Astrocyte (in vitro differentiated cells and primary cell): Measurements from ENCODE around the gene ATF6. TPM values are rescaled to one million over a fixed set of nuclear protein-coding genes. Genes with fewer than 3 reads are reported as not detected.

Experiments
- DNase-seq: peaks from one replicate; pipeline ENCODE4 v3.0.0-alpha.2; 2010; ENCODE audit warnings: low read depth
- FAIRE-seq: peaks from 2 replicates; lab custom pipeline; 2011; peaks lifted over from hg19 to GRCh38; lab: Jason Lieb, UNC
- H2AFZ ChIP-seq: 2 replicates; pipeline ENCODE4 v1.6.0; 2012; ENCODE audit warnings: low read depth, low read length, inconsistent platforms
- H3K27ac ChIP-seq: 2 replicates; pipeline ENCODE4 v1.5.1; 2011; ENCODE audit warnings: low read depth, low read length, inconsistent platforms
- H3K27me3 ChIP-seq: 2 replicates; pipeline ENCODE4 v1.6.0; 2011; ENCODE audit warnings: low read length, inconsistent platforms; ENCODE audit not compliant: insufficient read depth
- H3K36me3 ChIP-seq: 2 replicates; pipeline ENCODE4 v1.5.1; 2011; ENCODE audit warnings: low read length, inconsistent platforms; ENCODE audit not compliant: insufficient read depth
- H3K4me1 ChIP-seq: 2 replicates; pipeline ENCODE4 v1.5.1; 2011; ENCODE audit warnings: low read length, inconsistent platforms; ENCODE audit not compliant: insufficient read depth
- H3K4me2 ChIP-seq: 2 replicates; pipeline ENCODE4 v1.6.0; 2012; ENCODE audit warnings: low read length, inconsistent platforms
- H3K4me3 ChIP-seq: 2 replicates; pipeline ENCODE4 v1.5.1; 2011; ENCODE audit warnings: low read depth, mild to moderate bottlenecking, low read length, inconsistent platforms; ENCODE audit not compliant: insufficient read depth
- H3K79me2 ChIP-seq: 2 replicates; pipeline ENCODE4 v1.6.0; 2012; ENCODE audit warnings: mild to moderate bottlenecking, low read length, inconsistent platforms; ENCODE audit not compliant: insufficient read depth
- H3K9ac ChIP-seq: 2 replicates; pipeline ENCODE4 v1.6.0; 2012; ENCODE audit warnings: mild to moderate bottlenecking, low read length, inconsistent platforms
- H3K9me3 ChIP-seq: 2 replicates; pipeline ENCODE4 v1.5.1; 2012; ENCODE audit warnings: low read depth, mild to moderate bottlenecking, low read length, inconsistent platforms; ENCODE audit not compliant: insufficient read depth
- H4K20me1 ChIP-seq: 2 replicates; pipeline ENCODE4 v1.6.0; 2012; ENCODE audit warnings: low read length, inconsistent platforms; ENCODE audit not compliant: insufficient read depth
- H3K27ac Mint-ChIP-seq: one replicate; pipeline ENCODE4 v1.8.0; 2021; ENCODE audit warnings: mild to moderate bottlenecking, mixed read lengths; ENCODE audit not compliant: unreplicated experiment
- H3K27me3 Mint-ChIP-seq: one replicate; pipeline ENCODE4 v1.8.0; 2021; ENCODE audit warnings: low read depth, mixed read lengths; ENCODE audit not compliant: unreplicated experiment
- H3K36me3 Mint-ChIP-seq: one replicate; pipeline ENCODE4 v1.8.0; 2021; ENCODE audit warnings: low read depth, mixed read lengths; ENCODE audit not compliant: unreplicated experiment
- H3K4me1 Mint-ChIP-seq: one replicate; pipeline ENCODE4 v1.8.0; 2021; ENCODE audit warnings: low read depth, mixed read lengths; ENCODE audit not compliant: unreplicated experiment
- H3K4me3 Mint-ChIP-seq: one replicate; pipeline ENCODE4 v1.8.0; 2021; ENCODE audit warnings: mild to moderate bottlenecking, moderate library complexity, mixed read lengths; ENCODE audit not compliant: unreplicated experiment
- H3K9me3 Mint-ChIP-seq: one replicate; pipeline ENCODE4 v1.8.0; 2021; ENCODE audit warnings: mild to moderate bottlenecking, mixed read lengths; ENCODE audit not compliant: unreplicated experiment
- CTCF ChIP-seq: IDR thresholded peaks from 2 replicates; pipeline ENCODE4 v1.5.1; 2011; ENCODE audit warnings: low read depth, mild to moderate bottlenecking, inconsistent platforms, low read length, moderate library complexity; ENCODE audit not compliant: insufficient read depth
- EZH2 ChIP-seq: IDR thresholded peaks from 2 replicates; pipeline ENCODE4 v1.6.1; 2012; ENCODE audit warnings: mild to moderate bottlenecking, low read length, inconsistent platforms; ENCODE audit not compliant: insufficient read depth
- total RNA-seq: library from RNA; stranded (reverse); gene quantifications from 2 replicates; pipeline ENCODE4 v1.2.1, GENCODE V29; 2021

Gene ATF6
- total RNA-seq, 1 donor from 2014 or later = 25.4 TPM

DNA sequence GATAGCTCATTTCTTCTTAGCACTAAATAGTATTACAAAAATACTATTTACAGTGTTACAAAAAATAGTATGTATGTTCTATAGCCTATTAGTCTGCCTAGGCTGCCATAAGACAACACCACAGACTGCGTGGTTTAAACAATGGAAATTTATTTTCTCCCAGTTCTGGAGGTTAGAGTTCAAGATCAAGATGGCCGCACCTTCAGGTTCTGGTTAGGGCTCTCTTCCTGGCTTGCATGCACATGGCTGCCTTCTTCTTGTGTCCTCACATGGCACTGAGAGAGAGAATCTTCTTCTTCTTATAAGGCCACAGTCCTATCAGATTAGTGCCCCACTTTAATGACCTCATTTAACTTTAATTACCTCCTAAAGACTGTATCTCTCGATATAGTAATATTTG lies 4.1 kb downstream of the ATF6 start:
- no peaks in the 10 kb centered on the region for H3K9me3 ChIP-seq
- FAIRE-seq (no peak), DNase-seq (no peak)
- no peak overlapping the region for H3K27ac Mint-ChIP-seq
- H3K4me1 Mint-ChIP-seq = peaks cover 3% of the 10 kb centered on the region
- H2AFZ ChIP-seq = no peak overlapping the region
- H3K4me1 ChIP-seq = peaks cover 9% of the 10 kb centered on the region
- H4K20me1 ChIP-seq = peaks cover 30% of the 10 kb centered on the region
- no peak overlapping the region for H3K4me3 ChIP-seq
- H3K27ac ChIP-seq = no peak overlapping the region
- peaks cover 82% of the 10 kb centered on the region for H3K79me2 ChIP-seq
- no peaks in the 10 kb centered on the region for H3K36me3 Mint-ChIP-seq
- no peak overlapping the region for H3K4me3 Mint-ChIP-seq
- H3K9me3 Mint-ChIP-seq = no peaks in the 10 kb centered on the region
- H3K36me3 ChIP-seq = no peaks in the 10 kb centered on the region
- no peaks in the 10 kb centered on the region for H3K27me3 Mint-ChIP-seq
- H3K27me3 ChIP-seq = no peaks in the 10 kb centered on the region
- H3K4me2 ChIP-seq = no peak overlapping the region
- TF ChIP-seq CTCF (no peak), EZH2 (no peak)
- H3K9ac ChIP-seq = no peak overlapping the region

DNA sequence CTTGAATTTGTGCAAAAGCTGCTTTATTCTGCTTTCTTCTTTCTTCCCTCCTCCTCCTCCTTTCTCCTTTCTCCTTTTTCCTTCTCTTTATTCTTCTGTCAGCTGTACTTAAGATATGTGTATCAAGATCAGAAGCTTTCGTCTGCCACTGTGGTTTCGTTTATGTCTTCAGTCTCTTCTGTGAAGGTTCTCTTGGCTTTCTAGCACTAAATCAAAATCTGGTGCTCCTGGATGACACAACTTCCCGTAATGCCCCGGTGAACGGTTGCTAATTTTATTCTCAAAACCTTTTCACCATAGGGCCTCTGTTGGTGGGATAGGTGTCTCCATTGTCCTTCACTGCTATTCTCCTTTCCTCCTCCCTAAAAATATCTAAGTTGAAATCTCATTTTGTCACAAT lies 5.0 kb downstream of the ATF6 start:
- DNase-seq (no peak), FAIRE-seq (no peak)
- Histone ChIP-seq H3K9ac (no peak overlapping the region), H3K4me3 (no peak overlapping the region), H3K4me1 (peaks cover 9% of the 10 kb centered on the region), H3K4me2 (no peak overlapping the region), H3K27ac (no peak overlapping the region), H3K27me3 (no peaks in the 10 kb centered on the region), H4K20me1 (peaks cover 35% of the 10 kb centered on the region), H3K79me2 (peaks cover 91% of the 10 kb centered on the region), H3K9me3 (no peaks in the 10 kb centered on the region), H2AFZ (no peak overlapping the region), H3K36me3 (no peaks in the 10 kb centered on the region)
- Mint-ChIP-seq H3K9me3 (no peaks in the 10 kb centered on the region), H3K4me3 (no peak overlapping the region), H3K27me3 (no peaks in the 10 kb centered on the region), H3K4me1 (peaks cover 3% of the 10 kb centered on the region), H3K27ac (no peak overlapping the region), H3K36me3 (no peaks in the 10 kb centered on the region)
- TF ChIP-seq CTCF (no peak), EZH2 (no peak)

GRCh38 chr1:161771973-161772372 lies 5.9 kb downstream of the ATF6 start:
- H3K4me3 Mint-ChIP-seq = no peak overlapping the region
- H3K9ac ChIP-seq = no peak overlapping the region
- H3K9me3 ChIP-seq = no peaks in the 10 kb centered on the region
- TF ChIP-seq CTCF (no peak), EZH2 (no peak)
- H3K9me3 Mint-ChIP-seq = no peaks in the 10 kb centered on the region
- H3K36me3 Mint-ChIP-seq = no peaks in the 10 kb centered on the region
- peaks cover 6% of the 10 kb centered on the region for H3K4me1 ChIP-seq
- H3K4me2 ChIP-seq = no peak overlapping the region
- no peak overlapping the region for H2AFZ ChIP-seq
- peaks cover 91% of the 10 kb centered on the region for H3K79me2 ChIP-seq
- FAIRE-seq = no peak
- no peak overlapping the region for H3K27ac ChIP-seq
- peaks cover 44% of the 10 kb centered on the region for H4K20me1 ChIP-seq
- no peak overlapping the region for H3K27ac Mint-ChIP-seq
- H3K4me3 ChIP-seq = no peak overlapping the region
- H3K4me1 Mint-ChIP-seq = peaks cover 3% of the 10 kb centered on the region
- H3K27me3 ChIP-seq = no peaks in the 10 kb centered on the region
- DNase-seq = no peak
- H3K27me3 Mint-ChIP-seq = no peaks in the 10 kb centered on the region
- H3K36me3 ChIP-seq = no peaks in the 10 kb centered on the region
